GM19468 (cell line): Measurements from ENCODE around the gene BCAR3.
"Not testable (repeated sequence)": the region's sequence is repeated elsewhere in the genome, so short reads cannot be mapped to it uniquely, and the experiment has no call there.

Experiments
- ATAC-seq: cut with Tn5 transposase; IDR thresholded peaks from one replicate; pipeline ENCODE4 v1.9.1; 2021; ENCODE audit warnings: mild to moderate bottlenecking, moderate library complexity, moderate number of reproducible peaks; ENCODE audit not compliant: unreplicated experiment; ENCODE audit errors: extremely low read depth

The BCAR3 gene

GRCh38 chr1:93650159-93650558 lies 31.5 kb downstream of the BCAR3 start:
- ATAC-seq: not testable (repeated sequence)

- no peak for ATAC-seq
Observed at GRCh38 chr1:93649231-93649630, 32.4 kb downstream of the BCAR3 start.

- ATAC-seq: no peak
Observed at GRCh38 chr1:93648656-93649055, 33.0 kb downstream of the BCAR3 start.

- no peak for ATAC-seq
Observed at GRCh38 chr1:93641527-93641926, 40.1 kb downstream of the BCAR3 start.

- ATAC-seq: no peak
Observed at GRCh38 chr1:93640656-93641440, 40.8 kb downstream of the BCAR3 start.

- no peak for ATAC-seq
Observed at GRCh38 chr1:93638981-93639380, 42.7 kb downstream of the BCAR3 start.

- ATAC-seq: no peak
Observed at GRCh38 chr1:93638307-93638847, 43.3 kb downstream of the BCAR3 start.

GRCh38 chr1:93636712-93637111 lies 44.9 kb downstream of the BCAR3 start:
- no peak for ATAC-seq

GRCh38 chr1:93635614-93636543 lies 45.8 kb downstream of the BCAR3 start:
- no peak for ATAC-seq

- ATAC-seq: no peak
Observed at GRCh38 chr1:93633313-93633712, 48.3 kb downstream of the BCAR3 start.

- ATAC-seq: no peak
Observed at GRCh38 chr1:93631626-93632365, 49.8 kb downstream of the BCAR3 start.

- ATAC-seq: no peak
Observed at GRCh38 chr1:93630168-93630567, 51.5 kb downstream of the BCAR3 start.

GRCh38 chr1:93629101-93630059 lies 52.3 kb downstream of the BCAR3 start:
- ATAC-seq: no peak

GRCh38 chr1:93628681-93629080 lies 53.0 kb downstream of the BCAR3 start:
- no peak for ATAC-seq

- ATAC-seq: no peak
Observed at GRCh38 chr1:93625582-93626327, 55.9 kb downstream of the BCAR3 start.

GRCh38 chr1:93623875-93624274 lies 57.8 kb downstream of the BCAR3 start:
- no peak for ATAC-seq

- ATAC-seq: no peak
Observed at GRCh38 chr1:93623436-93623835, 58.2 kb downstream of the BCAR3 start.

- no peak for ATAC-seq
Observed at GRCh38 chr1:93621246-93621645, 60.4 kb downstream of the BCAR3 start.

GRCh38 chr1:93620841-93621210 lies 60.8 kb downstream of the BCAR3 start:
- ATAC-seq: no peak
